ENCODE data around the gene MFSD12. TPM values are rescaled to one million over a fixed set of nuclear protein-coding genes. Genes with fewer than 3 reads are reported as not detected.

Gene MFSD12
- total and polyA plus RNA-seq, 4 donors = 25.5 to 78.4 (median 62.2) TPM

DNA sequence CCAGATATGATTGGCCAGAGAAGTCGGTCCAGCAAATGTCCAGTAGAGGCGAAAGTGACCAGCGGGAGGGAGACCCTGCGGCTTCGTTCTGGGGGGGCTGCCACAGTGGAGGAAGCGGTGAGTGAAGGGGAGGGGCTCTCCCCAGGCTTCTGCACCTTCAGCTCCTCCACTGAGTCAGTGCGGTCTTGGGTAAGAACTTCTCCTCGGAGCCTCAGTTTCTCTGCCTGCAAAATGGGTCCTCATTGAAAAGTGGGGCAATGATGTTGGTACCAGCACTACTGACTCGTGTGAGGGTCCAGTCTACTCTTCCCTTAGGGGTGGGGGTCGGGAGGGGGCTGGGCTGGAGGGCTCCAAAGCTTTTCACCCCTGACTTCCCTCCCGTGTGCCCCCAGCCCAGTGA lies 32.1 kb upstream of the MFSD12 start:
- no peak overlapping the region for H3K27ac ChIP-seq (ENCODE audit: low read depth in 1 of 2, low read length in 1 of 2)
- H3K4me1 ChIP-seq (ENCODE audit: control insufficient read depth in 5 of 5, insufficient read depth in 5 of 5, low read length in 5 of 5) = no peaks in the 10 kb centered on the region
- DNase-seq (no peak), ATAC-seq (ENCODE audit: insufficient read depth, low FRiP score) (no peak)
- 89 to 94% methylated on average over 11 of the region's 11 CpGs for WGBS, 2 donors
- no peaks in the 10 kb centered on the region for H3K36me3 ChIP-seq (ENCODE audit: control insufficient read depth in 4 of 4, insufficient read depth in 4 of 4, low read length in 4 of 4)
- peaks cover 0 to 14% (median 2%) of the 10 kb centered on the region in 3 donors for H3K27me3 ChIP-seq (ENCODE audit: control insufficient read depth in 3 of 3, insufficient read depth in 3 of 3, low read length in 2 of 3)
- no peak overlapping the region for H3K4me3 ChIP-seq
- H3K9me3 ChIP-seq (ENCODE audit: control insufficient read depth in 4 of 4, insufficient read depth in 3 of 4, low read length in 3 of 4) = no peaks in the 10 kb centered on the region
- H3K9ac ChIP-seq (ENCODE audit: insufficient read depth in 1 of 2, low read length in 2 of 2) = no peak overlapping the region
- TF ChIP-seq, protein P1, sequence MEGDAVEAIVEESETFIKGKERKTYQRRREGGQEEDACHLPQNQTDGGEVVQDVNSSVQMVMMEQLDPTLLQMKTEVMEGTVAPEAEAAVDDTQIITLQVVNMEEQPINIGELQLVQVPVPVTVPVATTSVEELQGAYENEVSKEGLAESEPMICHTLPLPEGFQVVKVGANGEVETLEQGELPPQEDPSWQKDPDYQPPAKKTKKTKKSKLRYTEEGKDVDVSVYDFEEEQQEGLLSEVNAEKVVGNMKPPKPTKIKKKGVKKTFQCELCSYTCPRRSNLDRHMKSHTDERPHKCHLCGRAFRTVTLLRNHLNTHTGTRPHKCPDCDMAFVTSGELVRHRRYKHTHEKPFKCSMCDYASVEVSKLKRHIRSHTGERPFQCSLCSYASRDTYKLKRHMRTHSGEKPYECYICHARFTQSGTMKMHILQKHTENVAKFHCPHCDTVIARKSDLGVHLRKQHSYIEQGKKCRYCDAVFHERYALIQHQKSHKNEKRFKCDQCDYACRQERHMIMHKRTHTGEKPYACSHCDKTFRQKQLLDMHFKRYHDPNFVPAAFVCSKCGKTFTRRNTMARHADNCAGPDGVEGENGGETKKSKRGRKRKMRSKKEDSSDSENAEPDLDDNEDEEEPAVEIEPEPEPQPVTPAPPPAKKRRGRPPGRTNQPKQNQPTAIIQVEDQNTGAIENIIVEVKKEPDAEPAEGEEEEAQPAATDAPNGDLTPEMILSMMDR (IDR thresholded peaks at IDR 0.05; ENCODE audit: control extremely low read depth, extremely low read depth) = no peak

DNA sequence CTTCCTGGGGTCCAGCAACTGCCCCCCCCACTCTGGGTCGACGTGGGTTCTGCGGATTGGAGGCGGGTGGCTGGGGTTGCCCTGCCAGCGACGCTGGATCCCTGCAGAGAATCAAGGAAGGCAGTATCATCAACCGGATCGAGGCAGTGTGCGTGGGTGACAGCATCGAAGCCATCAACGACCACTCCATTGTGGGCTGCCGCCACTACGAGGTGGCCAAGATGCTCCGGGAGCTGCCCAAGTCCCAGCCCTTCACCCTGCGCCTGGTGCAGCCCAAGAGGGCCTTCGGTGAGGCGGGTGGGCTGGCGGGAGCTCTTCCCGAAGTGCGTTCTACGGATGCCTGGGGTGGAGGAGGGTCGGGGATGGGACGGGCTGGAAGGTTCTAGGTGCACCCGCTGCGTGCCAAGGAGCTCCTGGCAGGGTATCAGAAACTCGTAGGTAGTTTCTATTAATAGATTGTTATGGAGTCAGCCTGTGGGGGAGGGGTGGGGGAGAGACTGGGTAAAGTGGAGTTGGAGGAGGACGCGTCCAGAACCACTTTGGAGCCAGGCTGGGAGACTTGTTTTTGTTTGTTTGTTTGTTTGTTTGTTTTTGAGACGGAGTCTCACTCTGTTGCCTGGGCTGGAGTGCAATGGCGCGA lies 29.4 kb upstream of the MFSD12 start:
- DNase-seq (no peak), ATAC-seq (ENCODE audit: insufficient read depth, low FRiP score) (no peak)
- Histone ChIP-seq H3K4me3 (no peak overlapping the region), H3K9me3 (ENCODE audit: control insufficient read depth in 4 of 4, insufficient read depth in 3 of 4, low read length in 3 of 4) (no peaks in the 10 kb centered on the region), H3K36me3 (ENCODE audit: control insufficient read depth in 4 of 4, insufficient read depth in 4 of 4, low read length in 4 of 4) (no peaks in the 10 kb centered on the region), H3K4me1 (ENCODE audit: control insufficient read depth in 5 of 5, insufficient read depth in 5 of 5, low read length in 5 of 5) (no peaks in the 10 kb centered on the region), H3K9ac (ENCODE audit: insufficient read depth in 1 of 2, low read length in 2 of 2) (no peak overlapping the region), H3K27me3 (ENCODE audit: control insufficient read depth in 3 of 3, insufficient read depth in 3 of 3, low read length in 2 of 3) (peaks cover 0 to 9% (median 0%) of the 10 kb centered on the region in 3 donors), H3K27ac (ENCODE audit: low read depth in 1 of 2, low read length in 1 of 2) (no peak overlapping the region)
- TF ChIP-seq, protein P1 (IDR thresholded peaks at IDR 0.05; ENCODE audit: control extremely low read depth, extremely low read depth) = no peak
- WGBS, 2 donors = 68 to 85% methylated on average over 31 of the region's 31 CpGs

- Histone ChIP-seq H3K4me1 (ENCODE audit: control insufficient read depth in 5 of 5, insufficient read depth in 5 of 5, low read length in 5 of 5) (no peaks in the 10 kb centered on the region), H3K9ac (ENCODE audit: insufficient read depth in 1 of 2, low read length in 2 of 2) (no peak overlapping the region), H3K27ac (ENCODE audit: low read depth in 1 of 2, low read length in 1 of 2) (no peak overlapping the region), H3K27me3 (ENCODE audit: control insufficient read depth in 3 of 3, insufficient read depth in 3 of 3, low read length in 2 of 3) (peaks cover 0 to 9% (median 0%) of the 10 kb centered on the region in 3 donors), H3K36me3 (ENCODE audit: control insufficient read depth in 4 of 4, insufficient read depth in 4 of 4, low read length in 4 of 4) (no peaks in the 10 kb centered on the region), H3K9me3 (ENCODE audit: control insufficient read depth in 4 of 4, insufficient read depth in 3 of 4, low read length in 3 of 4) (no peaks in the 10 kb centered on the region), H3K4me3 (no peak overlapping the region)
- DNase-seq = no peak
- TF ChIP-seq, protein P1 (IDR thresholded peaks at IDR 0.05; ENCODE audit: control extremely low read depth, extremely low read depth) = no peak
- WGBS, 2 donors = 29 to 34% methylated on average over 16 of the region's 16 CpGs
- no peak for ATAC-seq (ENCODE audit: insufficient read depth, low FRiP score)
Observed at GRCh38 chr19:3586127-3586626, 28.8 kb upstream of the MFSD12 start.

Data from lung (tissue), 12 donors.